ENCODE results near the gene RADIL.

The RADIL gene

DNA sequence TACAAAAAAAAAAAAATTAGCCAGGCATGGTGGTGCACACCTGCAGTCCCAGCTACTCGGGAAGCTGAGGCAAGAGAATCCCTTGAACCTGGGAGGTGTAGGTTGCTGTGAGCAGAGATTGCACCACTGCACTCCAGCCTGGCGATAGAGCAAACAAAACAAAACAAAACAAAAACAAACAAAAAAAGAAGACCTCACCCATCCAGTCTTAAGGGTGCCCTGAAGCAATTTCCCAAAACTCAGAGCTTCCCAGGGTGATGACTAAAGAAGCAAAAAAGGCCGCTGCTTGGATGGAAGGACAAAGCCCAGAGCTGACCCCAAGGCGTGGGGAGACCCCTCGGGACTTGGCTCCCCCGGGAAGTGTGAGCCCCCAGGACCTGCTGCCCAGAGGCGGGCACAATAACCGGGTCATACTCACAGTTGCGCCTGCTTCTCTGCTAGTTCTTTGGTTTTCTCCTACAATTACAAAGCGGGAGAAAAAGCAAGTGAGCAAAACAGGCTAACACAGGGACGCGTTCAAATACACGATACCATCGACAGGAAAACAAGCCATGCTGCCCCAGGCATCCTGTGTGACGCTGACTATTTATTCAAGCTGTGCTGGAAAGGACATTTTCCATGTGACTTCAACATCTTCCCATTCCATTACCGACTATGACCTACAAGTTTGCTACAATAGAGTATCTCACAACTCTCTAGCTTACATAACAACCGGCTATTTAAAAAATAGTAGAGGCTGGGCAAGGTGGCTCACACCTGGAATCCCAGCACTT is 51.6 kb downstream of the RADIL start:
- no peak for DNase-seq (ENCODE audit: low read depth, low spot score)

DNA sequence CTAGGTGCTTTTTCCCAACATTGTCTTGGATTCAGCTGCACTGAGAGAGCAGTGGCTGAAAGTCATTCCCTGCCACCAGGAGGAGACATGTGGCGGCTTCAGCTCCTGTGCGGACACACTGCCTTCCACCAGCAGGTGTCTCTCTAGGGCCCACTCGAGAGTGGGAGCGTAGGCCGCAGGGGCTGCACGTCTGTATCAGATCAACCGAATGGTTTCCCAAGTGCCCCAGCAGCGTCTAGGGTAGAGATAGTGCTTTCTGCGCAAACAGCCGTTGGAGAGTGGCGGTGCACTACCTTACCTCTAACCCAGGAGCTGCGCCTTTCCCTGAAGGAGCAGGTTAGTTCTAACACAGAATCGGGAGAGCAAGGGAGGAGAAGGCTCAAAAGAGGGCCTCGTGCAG is 53.3 kb downstream of the RADIL start:
- no peak for DNase-seq (ENCODE audit: low read depth, low spot score)

DNA sequence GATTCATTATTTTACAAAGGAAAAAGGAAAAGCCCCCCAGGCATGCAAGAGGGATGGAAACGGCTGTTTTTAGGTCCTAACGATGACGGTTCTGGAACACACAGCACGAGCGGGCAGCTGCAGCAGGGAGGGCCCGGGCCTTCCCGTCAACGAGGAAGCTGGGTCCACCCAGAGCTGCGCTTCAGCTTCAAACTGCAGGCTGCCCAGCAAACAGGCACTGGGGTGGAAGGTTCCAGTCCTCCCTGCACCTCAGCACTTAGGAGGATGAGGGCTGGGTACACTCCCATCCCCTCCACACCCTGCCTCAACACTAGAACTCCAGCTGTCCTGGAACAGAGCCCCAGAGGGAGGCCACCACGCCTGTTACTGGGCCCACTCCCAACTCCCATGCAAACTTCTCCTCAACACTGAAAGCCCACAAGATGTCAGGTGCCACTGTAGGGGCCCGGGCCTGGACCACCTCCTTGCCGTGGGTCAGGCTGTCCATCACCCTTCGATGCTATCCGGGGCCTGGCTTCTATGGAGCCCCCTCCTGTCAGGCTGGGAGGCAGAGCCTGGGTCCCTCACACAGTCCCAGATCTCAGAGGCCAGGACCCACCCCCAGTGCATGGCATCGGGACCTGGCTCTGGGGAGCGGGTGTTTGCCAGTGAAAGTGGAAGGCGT is 54.7 kb downstream of the RADIL start:
- no peak for DNase-seq (ENCODE audit: low read depth, low spot score)

DNA sequence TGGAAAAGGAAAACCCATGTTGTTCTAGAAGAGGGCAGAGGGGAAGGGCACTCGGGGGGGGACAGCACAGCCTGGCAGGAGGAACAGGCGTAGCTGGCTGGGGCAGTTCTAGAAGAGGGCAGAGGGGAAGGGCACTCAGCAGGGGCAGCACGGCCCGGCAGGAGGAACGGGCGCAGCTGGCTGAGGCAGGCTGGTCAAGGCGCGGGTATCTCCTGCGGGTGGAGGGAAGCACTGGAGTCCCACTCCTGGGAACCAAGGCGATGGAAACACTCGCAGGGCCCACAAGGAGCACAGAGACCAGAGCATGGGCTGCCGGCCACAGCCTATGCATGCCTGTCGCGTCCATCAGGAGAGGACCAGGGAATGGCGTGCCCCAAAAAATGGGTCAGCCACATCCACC is 58.4 kb downstream of the RADIL start:
- no peak for DNase-seq (ENCODE audit: low read depth, low spot score)

DNA sequence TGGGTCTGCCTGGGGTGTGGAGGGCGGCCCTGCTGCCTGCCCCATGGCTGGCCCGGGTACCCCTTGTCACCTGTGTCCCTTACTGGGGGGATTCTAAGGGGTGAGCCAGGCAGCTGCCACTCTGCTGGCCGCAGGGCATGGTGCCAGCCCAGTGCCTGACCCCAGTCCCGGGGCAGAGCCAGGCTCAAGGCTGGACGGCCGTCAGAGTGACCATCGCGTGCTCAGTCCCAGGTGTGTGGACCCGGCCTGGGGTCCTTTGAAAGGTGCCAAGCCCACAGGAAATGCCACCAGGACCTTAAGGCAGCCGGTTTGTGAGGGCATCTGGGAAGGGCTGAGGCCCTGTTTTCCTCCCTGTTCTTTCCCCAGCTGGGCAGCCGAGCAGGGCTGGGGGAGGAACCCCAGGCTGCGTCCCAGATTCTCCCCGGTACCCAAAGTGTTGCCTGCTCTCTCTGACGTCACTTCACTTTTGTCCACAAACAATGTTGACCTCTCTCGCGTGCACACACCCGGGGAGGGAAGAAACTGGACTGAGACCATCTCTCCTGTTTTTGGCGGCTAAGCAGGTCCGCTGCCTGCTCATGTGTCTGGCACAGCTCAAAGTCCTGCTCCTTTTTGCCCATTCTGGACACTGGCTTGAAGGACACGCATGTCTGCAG is 59.3 kb downstream of the RADIL start:
- no peak for DNase-seq (ENCODE audit: low read depth, low spot score)

DNA sequence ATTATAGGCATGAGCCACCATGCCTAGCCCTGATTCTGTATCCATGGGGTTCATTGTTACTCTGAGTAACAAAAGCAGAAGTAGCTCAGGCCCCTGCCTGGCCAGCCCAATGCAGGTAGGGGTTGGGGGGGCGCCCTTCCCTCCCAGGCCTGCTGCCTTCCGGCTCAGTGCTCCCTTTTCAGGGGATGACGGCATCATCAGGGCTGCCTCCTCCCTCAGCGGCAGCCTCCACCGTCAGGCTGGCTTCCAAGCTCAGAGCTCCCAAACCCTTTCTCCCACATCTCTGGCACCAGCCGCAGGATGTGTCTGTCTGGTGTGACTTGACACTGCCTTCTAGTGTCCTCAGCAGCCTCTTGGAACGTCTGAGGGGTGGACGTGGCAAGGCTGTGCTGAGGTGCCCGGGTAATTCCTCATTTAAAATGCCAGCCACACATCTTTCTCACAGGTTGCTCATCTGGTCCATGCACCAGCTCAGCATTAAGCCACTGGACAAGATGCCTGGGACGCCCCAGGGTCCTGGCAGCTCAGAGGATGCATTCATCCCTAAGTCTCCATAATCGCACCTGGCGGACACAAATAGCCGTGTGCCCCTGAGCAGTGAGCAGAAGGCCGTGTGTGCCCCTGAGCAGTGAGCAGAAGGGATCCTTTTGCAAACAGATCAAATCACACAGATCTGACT is 59.9 kb downstream of the RADIL start:
- DNase-seq (ENCODE audit: low read depth, low spot score) = no peak

DNA sequence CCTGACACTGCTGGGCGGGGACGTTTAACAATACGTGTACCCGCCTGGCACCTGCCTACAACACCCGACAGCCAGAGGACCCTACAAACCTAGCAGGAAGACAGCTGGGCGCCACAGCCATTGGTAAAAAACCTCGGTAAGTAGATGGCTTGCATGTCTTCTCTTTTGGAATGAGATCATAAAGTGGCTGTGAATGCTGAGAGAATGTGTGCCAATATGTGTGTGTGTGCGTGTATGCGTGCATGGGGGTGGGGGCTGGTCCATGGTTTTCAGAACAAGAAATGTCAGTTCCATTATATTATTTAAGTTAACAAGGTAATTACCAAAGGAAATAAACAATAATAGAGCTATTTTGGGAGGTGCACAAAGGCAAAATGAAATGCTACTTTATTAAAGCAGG is 60.8 kb downstream of the RADIL start:
- DNase-seq (ENCODE audit: low read depth, low spot score) = no peak

DNA sequence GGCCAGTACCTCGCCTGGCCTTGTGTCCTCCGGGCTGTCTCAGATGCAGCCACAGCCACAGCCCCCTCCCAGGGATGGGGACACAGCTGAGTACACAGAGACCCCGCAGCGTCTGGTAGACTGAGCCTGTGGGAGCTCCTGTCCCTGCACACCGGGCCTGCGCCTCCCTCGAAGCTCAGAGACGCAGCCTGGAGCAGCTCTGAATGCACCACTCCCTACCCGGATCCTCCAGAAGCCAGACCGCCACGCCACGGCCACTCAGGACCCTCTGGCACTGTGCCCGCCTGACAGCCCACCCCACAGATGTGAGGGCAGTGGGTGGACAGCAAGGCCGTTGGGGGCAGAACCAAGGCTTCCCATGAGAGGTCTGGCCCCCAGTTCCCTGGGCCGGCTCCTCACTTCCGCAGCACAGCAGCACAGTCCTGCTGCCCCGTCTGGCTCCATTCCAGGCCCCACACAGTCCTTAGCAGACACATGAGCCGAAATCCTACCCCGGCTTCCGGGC is 62.5 kb downstream of the RADIL start:
- DNase-seq (ENCODE audit: low read depth, low spot score) = no peak

DNA sequence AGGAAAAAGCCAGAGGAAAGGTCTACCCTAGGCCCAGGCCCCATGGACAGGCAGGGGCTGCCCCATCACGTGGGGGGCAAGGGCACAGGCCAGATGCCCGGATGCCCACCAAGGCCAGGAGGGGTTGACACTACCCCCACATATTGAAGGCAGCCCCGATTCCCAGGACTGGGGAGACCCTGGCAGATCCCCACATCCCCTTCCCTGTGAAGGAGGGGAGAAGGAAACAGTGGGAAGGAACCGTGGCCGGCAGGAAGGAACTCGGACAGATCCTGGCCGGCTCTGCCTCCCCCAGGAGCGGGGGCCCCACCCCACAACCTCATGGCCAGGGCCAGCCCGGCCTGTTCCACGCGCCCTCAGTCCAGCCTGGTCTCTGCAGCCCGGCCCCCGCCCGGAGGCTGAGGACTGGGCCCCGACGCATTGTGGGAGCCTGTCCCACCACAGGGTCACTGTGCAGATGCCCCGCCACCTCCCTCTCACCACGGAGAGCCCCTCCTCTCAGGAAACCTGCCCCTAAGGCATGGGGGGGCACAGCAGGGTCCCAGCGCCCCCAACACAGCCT is 63.0 kb downstream of the RADIL start:
- no peak for DNase-seq (ENCODE audit: low read depth, low spot score)

DNA sequence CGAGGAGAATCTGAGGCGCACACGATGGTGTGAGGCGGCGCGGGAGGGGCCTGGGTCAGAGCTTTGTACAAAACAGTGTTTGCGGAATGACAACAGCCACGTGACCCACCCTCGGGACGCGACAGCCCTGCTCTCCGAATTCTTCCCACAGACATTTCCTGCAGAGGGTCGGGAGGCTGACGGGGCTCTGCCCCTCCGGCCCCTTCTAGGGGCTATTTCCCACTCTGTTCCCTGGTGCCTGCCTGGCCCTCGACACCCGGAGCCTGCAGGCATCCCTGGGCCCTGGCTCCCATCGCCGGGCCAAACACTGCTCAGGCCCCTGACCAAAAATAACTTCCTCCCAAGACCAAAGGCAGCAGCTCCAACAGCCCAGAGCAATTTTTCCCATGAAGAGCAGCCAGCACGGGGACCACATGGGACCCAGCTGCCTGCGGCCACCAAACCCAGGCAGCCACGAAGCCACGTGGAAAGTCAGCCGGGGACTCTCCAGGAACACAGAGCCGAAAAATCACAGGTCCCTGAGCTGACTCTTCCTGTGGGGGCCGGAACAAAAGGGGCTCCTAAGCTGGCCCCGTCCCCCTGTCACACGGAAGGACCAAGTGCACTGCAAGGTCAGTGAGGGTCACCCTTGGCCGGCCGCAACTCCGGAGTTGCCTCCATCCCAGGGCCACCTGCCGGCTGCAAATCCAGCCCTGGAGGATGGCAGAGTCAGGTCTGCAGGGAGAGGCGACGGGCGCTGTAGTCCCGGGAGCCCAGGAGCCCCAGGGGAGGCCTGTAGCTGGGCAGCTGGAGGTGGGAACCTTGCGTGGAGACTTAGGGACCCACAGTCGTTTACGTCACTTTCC is 63.7 kb downstream of the RADIL start:
- no peak for DNase-seq (ENCODE audit: low read depth, low spot score)

DNA sequence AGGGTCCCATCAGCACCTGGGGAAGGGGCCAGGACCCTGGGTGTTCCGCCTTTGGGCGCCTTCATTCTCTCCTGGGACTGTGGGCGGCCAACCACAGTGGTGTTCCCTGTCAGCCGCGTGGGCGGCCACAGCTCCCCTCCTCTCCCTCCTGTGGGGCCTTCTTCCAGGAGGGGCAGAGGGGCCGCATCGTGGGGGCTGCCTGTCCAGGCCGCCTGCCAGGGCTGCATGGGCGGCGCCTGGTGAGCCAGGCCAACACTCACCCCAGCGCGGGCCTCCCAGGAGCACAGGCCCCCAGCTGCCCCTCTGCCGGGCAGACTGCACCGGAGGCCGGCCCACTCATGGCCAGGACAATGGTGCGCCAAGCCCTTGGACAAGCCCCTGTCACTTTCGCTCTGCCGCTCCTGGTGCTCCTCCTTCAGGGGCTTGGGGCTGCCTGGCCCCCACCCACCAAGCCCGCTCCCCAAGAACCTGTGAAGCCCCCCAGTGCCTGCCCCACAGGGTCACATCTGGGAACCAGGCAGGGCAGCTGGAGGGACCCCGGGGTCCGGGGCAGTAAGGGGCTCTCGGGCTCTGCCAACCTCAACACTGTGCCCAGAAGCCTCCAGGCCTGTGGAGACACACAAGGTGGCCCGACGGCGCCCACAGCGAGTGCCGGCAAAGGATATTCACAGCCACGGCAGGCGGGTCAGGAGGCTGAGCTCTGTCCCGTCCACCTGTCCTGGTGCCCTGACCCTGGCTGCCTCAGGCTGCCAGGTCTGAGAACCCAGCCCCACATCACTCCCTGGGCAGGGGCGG is 65.3 kb downstream of the RADIL start:
- no peak for DNase-seq (ENCODE audit: low read depth, low spot score)

DNA sequence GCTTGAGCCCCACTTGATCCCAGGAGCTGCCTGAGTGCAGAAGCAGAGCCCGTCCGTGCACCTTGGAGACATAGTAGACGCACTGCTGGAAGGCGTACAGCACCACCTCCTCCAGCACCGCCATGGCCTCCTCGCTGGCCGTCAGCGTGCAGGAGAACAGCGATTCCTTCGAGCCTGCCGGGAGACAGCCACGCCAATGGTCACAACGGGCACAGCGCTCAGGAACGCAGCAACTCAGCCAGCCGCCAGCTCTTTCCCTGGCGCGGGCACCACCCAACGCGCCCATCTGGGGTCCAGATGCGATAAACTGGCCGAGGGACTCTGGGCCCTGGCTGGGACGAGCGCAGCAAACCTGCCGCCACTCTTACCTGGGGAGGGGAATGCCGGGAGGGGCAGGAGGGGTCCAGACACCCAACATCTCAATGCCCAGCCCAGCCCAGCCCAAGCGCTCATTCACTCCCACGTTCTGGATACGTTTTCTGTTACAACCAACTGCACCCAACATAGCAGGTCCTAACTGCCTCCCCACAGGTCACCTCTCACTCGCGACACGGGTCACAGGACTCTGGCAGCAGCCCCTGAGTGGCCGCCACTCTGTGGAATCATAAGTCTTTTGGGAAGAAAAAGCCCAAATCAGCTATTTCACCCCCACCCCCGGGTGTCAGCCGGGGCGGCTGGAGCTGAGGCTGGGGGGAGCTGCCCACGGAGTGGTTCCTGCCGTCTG is 66.2 kb downstream of the RADIL start:
- DNase-seq (ENCODE audit: low read depth, low spot score) = no peak

DNA sequence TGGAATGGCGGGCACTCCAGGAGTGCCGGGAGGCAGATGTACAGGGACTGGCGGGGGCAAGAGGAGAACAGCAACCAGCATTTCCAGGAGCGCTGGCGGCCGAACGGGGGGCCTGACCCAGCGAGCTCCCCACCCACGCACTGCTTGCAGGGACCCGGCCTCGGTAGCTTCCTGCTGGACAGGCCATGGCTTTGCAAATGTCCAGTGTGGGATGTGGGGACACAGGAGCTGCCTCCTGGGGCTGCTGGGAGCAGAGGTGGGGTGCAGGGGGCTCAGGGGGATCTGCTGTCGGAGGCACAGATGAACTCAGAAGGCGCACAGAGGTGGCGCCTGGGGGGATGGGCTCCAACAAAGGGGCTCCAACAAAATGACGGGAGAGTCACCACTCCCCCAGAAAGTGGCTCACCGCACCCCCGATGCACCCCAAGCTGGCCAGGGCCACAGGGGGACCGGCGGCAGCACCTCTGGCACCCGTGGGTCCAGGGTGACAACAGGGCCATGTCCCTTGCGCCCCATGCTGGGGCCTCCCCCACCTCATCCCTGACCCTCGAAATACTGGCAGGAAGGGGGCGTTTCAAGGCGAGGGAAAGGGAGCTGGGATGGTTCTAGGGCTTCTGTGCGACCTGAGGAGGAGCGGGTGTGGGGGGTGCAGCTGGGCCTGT is 67.0 kb downstream of the RADIL start:
- DNase-seq (ENCODE audit: low read depth, low spot score) = no peak

DNA sequence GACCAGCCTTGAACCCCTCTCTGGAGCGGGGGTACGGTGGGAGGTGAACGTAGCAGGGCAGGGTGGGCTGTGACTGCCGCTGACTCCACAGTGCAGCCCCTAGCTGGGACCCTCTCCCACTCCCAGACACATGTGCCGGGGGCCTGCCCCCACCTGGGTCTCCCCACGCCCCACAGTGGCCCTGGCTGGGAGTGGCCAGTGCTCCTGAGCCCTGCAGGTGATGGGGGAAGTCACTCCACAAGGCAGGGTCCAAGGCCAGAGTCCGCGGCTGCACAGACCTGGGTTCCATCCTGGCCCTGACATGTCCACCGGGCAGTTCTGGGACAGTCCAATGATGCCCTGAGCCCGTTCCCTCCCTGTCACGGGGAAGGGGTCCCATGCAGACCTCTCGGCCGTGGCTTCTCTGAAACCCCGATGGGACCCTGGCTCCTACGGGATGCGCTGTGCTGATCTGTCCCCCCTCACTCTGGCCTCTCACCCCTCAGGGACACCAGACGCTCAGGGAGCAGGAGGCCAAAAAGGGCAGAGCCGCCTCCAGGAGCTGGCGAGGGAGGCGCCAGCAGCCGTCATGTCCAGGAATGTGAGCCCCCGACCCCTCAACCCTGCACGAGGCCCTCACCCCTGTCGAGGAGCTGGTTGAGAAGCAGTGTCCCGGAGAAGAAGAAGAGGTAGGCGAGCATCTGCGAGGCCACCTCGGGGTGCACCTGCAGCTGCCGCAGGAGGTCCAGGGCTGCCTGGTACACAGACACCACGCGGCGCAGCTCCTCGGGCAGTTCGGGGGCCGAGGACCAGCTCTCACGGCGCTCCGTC is 67.7 kb downstream of the RADIL start:
- DNase-seq (ENCODE audit: low read depth, low spot score) = no peak

DNA sequence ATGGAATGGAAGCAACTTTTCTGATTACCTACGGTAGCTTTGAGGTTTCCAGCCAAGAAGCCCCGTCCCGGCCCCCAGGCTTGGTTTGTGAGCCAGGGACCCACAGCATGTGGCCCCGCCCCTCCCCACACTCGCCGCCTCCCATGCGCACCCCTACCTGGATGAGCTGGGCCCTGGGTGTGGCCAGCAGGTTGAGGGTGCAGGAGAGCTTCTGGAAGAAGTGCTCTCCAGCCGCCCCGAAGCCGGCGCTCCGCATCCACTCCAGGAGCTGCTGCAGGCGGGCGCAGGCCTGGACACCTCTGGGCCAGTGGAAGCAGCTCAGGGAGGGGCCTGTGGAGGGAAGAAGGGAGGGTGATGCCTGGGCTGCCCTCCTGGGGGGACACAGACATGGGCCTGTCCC is 68.4 kb downstream of the RADIL start:
- no peak for DNase-seq (ENCODE audit: low read depth, low spot score)

DNA sequence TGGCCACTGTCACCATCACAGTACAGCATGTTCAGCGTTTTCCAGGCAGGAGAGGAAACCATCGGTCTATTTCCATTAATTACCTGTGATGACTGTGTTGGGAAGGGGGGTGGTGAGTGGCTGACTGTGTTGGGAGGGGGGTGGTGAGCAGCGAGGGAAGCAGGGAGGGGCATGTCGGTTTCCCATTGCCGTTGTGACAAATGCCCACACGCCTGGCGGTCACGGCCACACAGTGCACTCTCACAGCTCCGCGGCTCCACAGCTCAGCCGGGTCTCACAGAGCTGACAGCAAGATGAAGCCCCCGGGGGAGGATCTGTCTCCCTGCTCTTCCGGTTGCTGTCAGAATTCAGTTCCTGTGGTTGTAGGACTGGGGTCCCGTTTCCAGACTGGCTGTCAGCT is 69.1 kb downstream of the RADIL start:
- no peak for DNase-seq (ENCODE audit: low read depth, low spot score)

DNA sequence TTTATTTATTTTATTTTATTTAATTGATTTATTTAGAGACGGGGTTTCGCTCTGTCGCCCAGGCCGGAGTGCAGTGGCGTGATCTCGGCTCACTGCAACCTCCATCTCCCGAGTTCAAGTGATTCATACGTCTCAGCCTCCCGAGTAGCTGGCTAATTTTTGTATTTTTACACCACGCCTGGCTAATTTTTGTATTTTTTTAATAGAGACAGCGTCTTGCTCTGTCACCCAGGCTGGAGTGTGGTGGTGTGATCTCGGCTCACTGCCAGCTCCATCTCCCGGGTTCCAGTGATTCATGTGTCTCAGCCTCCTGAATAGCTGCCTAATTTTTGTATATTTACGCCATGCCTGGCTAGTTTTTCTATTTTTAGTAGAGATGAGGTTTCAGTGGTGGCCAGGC is 73.8 kb downstream of the RADIL start:
- no peak for DNase-seq (ENCODE audit: low read depth, low spot score)

DNA sequence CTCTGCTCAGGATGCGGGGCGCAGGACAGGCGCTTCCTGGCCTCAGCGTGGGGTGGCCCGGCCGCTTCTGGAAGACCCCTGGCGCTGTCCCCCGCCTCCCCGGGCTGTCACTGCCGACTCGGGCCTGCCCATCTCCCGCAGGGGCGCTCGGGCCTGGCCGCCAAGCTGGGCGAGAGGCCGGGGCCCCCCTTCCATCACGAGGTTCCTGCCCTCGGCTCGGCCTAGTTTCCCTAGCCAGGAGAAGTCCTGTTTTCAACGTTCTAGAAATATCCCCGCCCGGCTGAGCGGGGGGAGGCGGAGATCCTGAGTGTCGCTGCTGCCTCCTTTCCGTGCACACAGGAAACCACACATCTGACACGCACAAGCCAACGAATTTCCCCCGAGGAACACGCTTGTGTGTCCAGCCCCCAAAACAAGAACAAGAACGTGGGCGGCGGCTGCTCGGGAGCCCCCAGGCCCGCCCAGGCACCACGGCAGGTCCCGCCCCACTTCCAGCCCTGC is 74.4 kb downstream of the RADIL start:
- DNase-seq (ENCODE audit: low read depth, low spot score) = no peak
